Large intestine (tissue), 3 donors: ENCODE results near the gene WNT4. TPM values are rescaled to one million over a fixed set of nuclear protein-coding genes. Genes with fewer than 3 reads are reported as not detected.

Experiments used
- DNase-seq, 2 donors: peaks; one replicate each; pipeline versions ENCODE4 v3.0.0 to v3.0.0-alpha.2; 2013
- H3K27ac ChIP-seq: one replicate; pipeline ENCODE4 v1.5.1; 2013; ENCODE audit warnings: low read length
- H3K27me3 ChIP-seq: 2 replicates; pipeline ENCODE4 v1.6.1; 2013; ENCODE audit warnings: low read length; ENCODE audit not compliant: control insufficient read depth, insufficient read depth
- H3K36me3 ChIP-seq: 2 replicates; pipeline ENCODE4 v1.6.1; 2013; ENCODE audit warnings: low read length; ENCODE audit not compliant: control insufficient read depth, insufficient read depth
- H3K4me1 ChIP-seq: one replicate; pipeline ENCODE4 v1.6.1; 2013; ENCODE audit warnings: low read length; ENCODE audit not compliant: control insufficient read depth, insufficient read depth
- H3K4me3 ChIP-seq: one replicate; pipeline ENCODE4 v1.5.1; 2013; ENCODE audit warnings: low read length
- H3K9me3 ChIP-seq: one replicate; pipeline ENCODE4 v1.6.1; 2013; ENCODE audit warnings: mild to moderate bottlenecking, low read depth, low read length, moderate library complexity; ENCODE audit not compliant: control insufficient read depth
- WGBS: methylation state at CpG from one replicate; pipeline ENCODE4 v1.1.5; 2013; ENCODE audit warnings: low lambda C conversion rate; ENCODE audit not compliant: insufficient coverage; 5-methylcytosine and 5-hydroxymethylcytosine counted together
- polyA plus RNA-seq: library from polyadenylated mRNA; unstranded; fragments of 120-200 nt; gene quantifications from one replicate; pipeline ENCODE4 v1.2.1, GENCODE V29; 2013

Gene WNT4
- polyA plus RNA-seq, 1 donor: 2.2 TPM

GRCh38 chr1:22164841-22165808 is 22.2 kb upstream of the WNT4 start:
- no peak for DNase-seq
- 90% methylated on average over 5 of the region's 14 CpGs for WGBS

GRCh38 chr1:22163564-22163963 is 20.7 kb upstream of the WNT4 start:
- DNase-seq: no peak
- H3K4me1 ChIP-seq: no peaks in the 10 kb centered on the region
- WGBS: no CpG with 5 or more reads among the region's 6 CpGs
- no peaks in the 10 kb centered on the region for H3K27me3 ChIP-seq
- no peaks in the 10 kb centered on the region for H3K36me3 ChIP-seq
- H3K9me3 ChIP-seq: no peaks in the 10 kb centered on the region
- H3K4me3 ChIP-seq: no peak overlapping the region
- no peak overlapping the region for H3K27ac ChIP-seq

More at GRCh38 chr1:22164841-22165808, 22.2 kb upstream of the WNT4 start:
- Histone ChIP-seq H3K9me3 (no peaks in the 10 kb centered on the region), H3K36me3 (no peaks in the 10 kb centered on the region), H3K4me3 (no peak overlapping the region), H3K4me1 (no peaks in the 10 kb centered on the region), H3K27ac (no peak overlapping the region), H3K27me3 (no peaks in the 10 kb centered on the region)

GRCh38 chr1:22163137-22163536 is 20.2 kb upstream of the WNT4 start:
- Histone ChIP-seq H3K4me1 (no peaks in the 10 kb centered on the region), H3K27me3 (no peaks in the 10 kb centered on the region), H3K4me3 (no peak overlapping the region), H3K9me3 (no peaks in the 10 kb centered on the region), H3K27ac (no peak overlapping the region), H3K36me3 (no peaks in the 10 kb centered on the region)
- no CpG with 5 or more reads among the region's 14 CpGs for WGBS
- no peak for DNase-seq

GRCh38 chr1:22159891-22160290 is 17.0 kb upstream of the WNT4 start:
- no peaks in the 10 kb centered on the region for H3K4me1 ChIP-seq
- no peaks in the 10 kb centered on the region for H3K9me3 ChIP-seq
- no peaks in the 10 kb centered on the region for H3K36me3 ChIP-seq
- DNase-seq: no peak
- no peaks in the 10 kb centered on the region for H3K27me3 ChIP-seq
- H3K4me3 ChIP-seq: no peak overlapping the region
- no peak overlapping the region for H3K27ac ChIP-seq
- WGBS: no CpG with 5 or more reads among the region's 17 CpGs

- no peak overlapping the region for H3K27ac ChIP-seq
- no peaks in the 10 kb centered on the region for H3K9me3 ChIP-seq
- H3K4me1 ChIP-seq: peaks cover 4% of the 10 kb centered on the region
- no peak for DNase-seq
- H3K27me3 ChIP-seq: no peaks in the 10 kb centered on the region
- H3K4me3 ChIP-seq: no peak overlapping the region
- WGBS: no CpG with 5 or more reads among the region's 4 CpGs
- no peaks in the 10 kb centered on the region for H3K36me3 ChIP-seq
These were observed 15.8 kb upstream of the WNT4 start for GRCh38 chr1:22158654-22159053.

GRCh38 chr1:22157359-22157966 is 14.6 kb upstream of the WNT4 start:
- peaks cover 4% of the 10 kb centered on the region for H3K4me1 ChIP-seq
- H3K27ac ChIP-seq: no peak overlapping the region
- H3K27me3 ChIP-seq: no peaks in the 10 kb centered on the region
- WGBS: no CpG with 5 or more reads among the region's 9 CpGs
- H3K4me3 ChIP-seq: no peak overlapping the region
- DNase-seq: no peak
- no peaks in the 10 kb centered on the region for H3K9me3 ChIP-seq
- H3K36me3 ChIP-seq: no peaks in the 10 kb centered on the region

- Histone ChIP-seq H3K36me3 (no peaks in the 10 kb centered on the region), H3K27ac (no peak overlapping the region), H3K27me3 (no peaks in the 10 kb centered on the region), H3K4me3 (no peak overlapping the region), H3K4me1 (peaks cover 4% of the 10 kb centered on the region), H3K9me3 (no peaks in the 10 kb centered on the region)
- no peak for DNase-seq
- WGBS: 100% methylated on average over 1 of the region's 4 CpGs
These were observed 12.6 kb upstream of the WNT4 start for GRCh38 chr1:22155517-22155916.

- peaks cover 4% of the 10 kb centered on the region for H3K4me1 ChIP-seq
- no peaks in the 10 kb centered on the region for H3K27me3 ChIP-seq
- DNase-seq: no peak
- H3K9me3 ChIP-seq: no peaks in the 10 kb centered on the region
- no CpG with 5 or more reads among the region's 6 CpGs for WGBS
- H3K4me3 ChIP-seq: no peak overlapping the region
- H3K27ac ChIP-seq: no peak overlapping the region
- H3K36me3 ChIP-seq: no peaks in the 10 kb centered on the region
These were observed 11.7 kb upstream of the WNT4 start for GRCh38 chr1:22154626-22155025.

GRCh38 chr1:22153660-22154437 is 11.0 kb upstream of the WNT4 start:
- H3K36me3 ChIP-seq: no peaks in the 10 kb centered on the region
- H3K9me3 ChIP-seq: no peaks in the 10 kb centered on the region
- peaks cover 4% of the 10 kb centered on the region for H3K4me1 ChIP-seq
- no peak overlapping the region for H3K4me3 ChIP-seq
- no peaks in the 10 kb centered on the region for H3K27me3 ChIP-seq
- H3K27ac ChIP-seq: no peak overlapping the region
- 96% methylated on average over 3 of the region's 25 CpGs for WGBS
- DNase-seq: no peak

GRCh38 chr1:22150923-22151322 is 8.0 kb upstream of the WNT4 start:
- WGBS: 76% methylated on average over 3 of the region's 6 CpGs
- peaks cover 3% of the 10 kb centered on the region for H3K27me3 ChIP-seq

More at GRCh38 chr1:22150923-22151322, 8.0 kb upstream of the WNT4 start:
- DNase-seq: no peak
- Histone ChIP-seq H3K4me3 (no peak overlapping the region), H3K4me1 (peaks cover 4% of the 10 kb centered on the region), H3K27ac (no peak overlapping the region), H3K9me3 (no peaks in the 10 kb centered on the region), H3K36me3 (no peaks in the 10 kb centered on the region)
